Measurements from ENCODE around the gene MAP3K9.

The MAP3K9 gene

GRCh38 chr14:70812124-70812818 is 3.0 kb upstream of the MAP3K9 start:
- Histone ChIP-seq H3K4me2 (ENCODE audit: low read length) (no peak overlapping the region), H3K27ac (no peak overlapping the region), H3K4me3 (ENCODE audit: low read depth, low read length) (no peak overlapping the region), H3K79me2 (no peaks in the 10 kb centered on the region), H3K27me3 (ENCODE audit: control insufficient read depth, insufficient read depth, low read length) (no peaks in the 10 kb centered on the region), H2AFZ (no peak overlapping the region), H3K36me3 (ENCODE audit: control insufficient read depth, insufficient read depth, low read length) (no peaks in the 10 kb centered on the region), H3K4me1 (peaks cover 5% of the 10 kb centered on the region), H3K9me3 (ENCODE audit: control insufficient read depth, low read length) (no peaks in the 10 kb centered on the region), H3K9ac (no peak overlapping the region)
- TF ChIP-seq, protein P1, sequence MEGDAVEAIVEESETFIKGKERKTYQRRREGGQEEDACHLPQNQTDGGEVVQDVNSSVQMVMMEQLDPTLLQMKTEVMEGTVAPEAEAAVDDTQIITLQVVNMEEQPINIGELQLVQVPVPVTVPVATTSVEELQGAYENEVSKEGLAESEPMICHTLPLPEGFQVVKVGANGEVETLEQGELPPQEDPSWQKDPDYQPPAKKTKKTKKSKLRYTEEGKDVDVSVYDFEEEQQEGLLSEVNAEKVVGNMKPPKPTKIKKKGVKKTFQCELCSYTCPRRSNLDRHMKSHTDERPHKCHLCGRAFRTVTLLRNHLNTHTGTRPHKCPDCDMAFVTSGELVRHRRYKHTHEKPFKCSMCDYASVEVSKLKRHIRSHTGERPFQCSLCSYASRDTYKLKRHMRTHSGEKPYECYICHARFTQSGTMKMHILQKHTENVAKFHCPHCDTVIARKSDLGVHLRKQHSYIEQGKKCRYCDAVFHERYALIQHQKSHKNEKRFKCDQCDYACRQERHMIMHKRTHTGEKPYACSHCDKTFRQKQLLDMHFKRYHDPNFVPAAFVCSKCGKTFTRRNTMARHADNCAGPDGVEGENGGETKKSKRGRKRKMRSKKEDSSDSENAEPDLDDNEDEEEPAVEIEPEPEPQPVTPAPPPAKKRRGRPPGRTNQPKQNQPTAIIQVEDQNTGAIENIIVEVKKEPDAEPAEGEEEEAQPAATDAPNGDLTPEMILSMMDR (IDR thresholded peaks at IDR 0.05), result no peak

DNA sequence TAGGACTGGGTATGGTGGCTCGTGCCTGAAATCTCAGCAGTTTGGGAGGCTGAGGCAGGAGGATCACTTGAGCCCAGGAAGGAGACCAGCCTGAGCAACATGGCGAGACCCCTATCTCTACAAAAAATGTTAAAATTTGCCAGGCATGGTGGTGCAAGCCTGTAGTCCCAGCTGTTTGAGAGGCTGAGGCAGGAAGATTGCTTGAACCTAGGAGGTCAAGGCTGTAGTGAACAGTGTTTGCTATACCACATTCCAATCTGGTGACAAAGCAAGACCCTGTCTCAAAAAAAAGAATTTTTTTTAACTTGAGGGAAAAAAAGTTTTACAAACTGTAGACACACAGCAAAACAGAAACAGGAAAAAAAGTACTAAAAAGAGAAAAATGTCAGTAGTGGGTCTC is 2.3 kb upstream of the MAP3K9 start:
- no peak overlapping the region for H3K4me3 ChIP-seq (ENCODE audit: low read depth, low read length)
- H3K27ac ChIP-seq, result no peak overlapping the region
- no peak overlapping the region for H3K4me2 ChIP-seq (ENCODE audit: low read length)
- H3K9ac ChIP-seq, result no peak overlapping the region
- TF ChIP-seq, protein P1 (IDR thresholded peaks at IDR 0.05), result no peak
- H3K79me2 ChIP-seq, result no peaks in the 10 kb centered on the region
- H3K9me3 ChIP-seq (ENCODE audit: control insufficient read depth, low read length), result no peaks in the 10 kb centered on the region
- no peaks in the 10 kb centered on the region for H3K36me3 ChIP-seq (ENCODE audit: control insufficient read depth, insufficient read depth, low read length)
- peaks cover 5% of the 10 kb centered on the region for H3K4me1 ChIP-seq
- no peak overlapping the region for H2AFZ ChIP-seq
- H3K27me3 ChIP-seq (ENCODE audit: control insufficient read depth, insufficient read depth, low read length), result no peaks in the 10 kb centered on the region

GRCh38 chr14:70811050-70811449 is 1.7 kb upstream of the MAP3K9 start:
- Histone ChIP-seq H3K27ac (no peak overlapping the region), H3K36me3 (ENCODE audit: control insufficient read depth, insufficient read depth, low read length) (no peaks in the 10 kb centered on the region), H2AFZ (peak overlapping the region; percentile 80), H3K4me3 (ENCODE audit: low read depth, low read length) (no peak overlapping the region), H3K9me3 (ENCODE audit: control insufficient read depth, low read length) (no peaks in the 10 kb centered on the region), H3K4me1 (peaks cover 5% of the 10 kb centered on the region), H3K4me2 (ENCODE audit: low read length) (no peak overlapping the region), H3K9ac (no peak overlapping the region), H3K27me3 (ENCODE audit: control insufficient read depth, insufficient read depth, low read length) (no peaks in the 10 kb centered on the region), H3K79me2 (no peaks in the 10 kb centered on the region)
- TF ChIP-seq, protein P1 (IDR thresholded peaks at IDR 0.05), result no peak

GRCh38 chr14:70810621-70811020 is 1.3 kb upstream of the MAP3K9 start:
- TF ChIP-seq, protein P1 (IDR thresholded peaks at IDR 0.05), result no peak
- Histone ChIP-seq H3K9ac (no peak overlapping the region), H3K27me3 (ENCODE audit: control insufficient read depth, insufficient read depth, low read length) (no peaks in the 10 kb centered on the region), H3K79me2 (no peaks in the 10 kb centered on the region), H3K36me3 (ENCODE audit: control insufficient read depth, insufficient read depth, low read length) (no peaks in the 10 kb centered on the region), H3K4me3 (ENCODE audit: low read depth, low read length) (no peak overlapping the region), H3K9me3 (ENCODE audit: control insufficient read depth, low read length) (no peaks in the 10 kb centered on the region), H3K4me2 (ENCODE audit: low read length) (no peak overlapping the region), H3K27ac (no peak overlapping the region), H2AFZ (peak overlapping the region; percentile 80), H3K4me1 (peaks cover 5% of the 10 kb centered on the region)

Measured in parathyroid adenoma (tissue), 2 donors.